Fibroblast of villous mesenchyme (primary cell): ENCODE measurements around the gene DLG1. TPM values are rescaled to one million over a fixed set of nuclear protein-coding genes. Genes with fewer than 3 reads are reported as not detected.
A peak's percentile ranks its signal among the peaks of the same experiment; 100 is the strongest.

Source experiments
- DNase-seq: peaks from one replicate; pipeline ENCODE4 v3.0.0-alpha.2; 2010; ENCODE audit warnings: low read depth
- H3K4me3 ChIP-seq: 2 replicates; pipeline ENCODE4 v1.5.1; 2011; ENCODE audit warnings: low read depth, mild to moderate bottlenecking, low read length
- CTCF ChIP-seq: IDR thresholded peaks from 2 replicates; pipeline ENCODE4 v1.5.1; 2012; ENCODE audit warnings: low read depth, mild to moderate bottlenecking, low read length; ENCODE audit not compliant: insufficient read depth
- total RNA-seq: library from RNA; depleted of rRNA; stranded (reverse); fragments of >200 nt; gene quantifications from 2 replicates; pipeline ENCODE4 v1.2.3, GENCODE V29; 2012

Gene DLG1
- total RNA-seq: 51.9 and 87.7 TPM in 2 replicates

DNA sequence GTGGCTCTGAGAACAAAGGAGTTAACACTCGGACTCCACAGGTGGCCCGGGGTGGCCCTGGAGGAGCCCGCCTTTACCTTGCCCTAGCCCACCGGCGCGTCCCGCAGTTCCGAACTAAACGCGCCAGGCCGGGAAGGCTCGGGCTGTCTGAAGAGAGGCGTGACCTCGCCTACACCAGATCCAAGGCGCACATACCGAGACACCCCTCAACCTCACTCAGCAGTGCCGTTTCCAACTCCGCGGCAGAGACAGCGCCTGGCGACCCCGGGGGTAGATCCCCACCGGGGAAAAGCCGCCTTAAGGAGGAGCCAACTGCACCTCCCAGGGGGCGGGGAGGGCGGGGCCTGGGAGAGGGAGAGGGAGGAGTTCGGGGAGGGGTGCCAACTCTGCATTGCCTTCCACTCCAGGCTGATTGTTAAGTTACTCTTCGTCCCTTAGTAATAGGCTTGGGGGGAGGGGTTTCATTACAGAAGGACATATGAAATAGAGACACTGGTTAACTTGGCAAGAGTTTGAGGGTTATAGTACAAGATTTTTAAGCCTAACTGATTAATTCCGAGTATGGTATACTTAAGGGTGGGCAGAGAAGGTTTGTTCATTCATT lies at the start of gene DLG1:
TSS of gene DLG1 (minus strand) at position 272 of the 604 bp plus-strand sequence. CDS start 1,408 bp downstream, outside the sequence.
- DNase-seq: peak; percentile 90
- no peak for TF ChIP-seq CTCF

DNA sequence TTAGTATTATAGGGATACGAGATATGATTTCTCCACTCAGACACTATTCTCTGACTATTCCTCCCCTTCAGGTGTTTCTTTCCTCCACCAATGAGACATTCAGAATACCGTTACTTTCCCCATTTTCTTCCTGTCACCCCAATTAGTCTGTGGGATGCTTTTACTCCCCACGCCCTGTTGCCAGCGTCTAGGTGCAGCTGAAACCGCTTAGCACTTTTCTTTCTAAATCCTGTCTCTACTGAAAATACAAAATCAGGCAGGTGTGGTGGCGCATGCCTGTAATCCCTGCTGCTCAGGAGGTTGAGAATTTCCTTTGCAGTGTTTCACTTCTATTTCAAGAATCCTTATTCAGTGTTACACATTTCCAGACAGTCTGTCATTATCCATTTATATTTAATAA lies 49.6 kb upstream of the DLG1 start:
- H3K4me3 ChIP-seq: no peak overlapping the region
- no peak for DNase-seq
- TF ChIP-seq CTCF: no peak

More for the DNA sequence above, at the start of gene DLG1:
- peak within 1 kb of the TSS; percentile 82 for H3K4me3 ChIP-seq

- TF ChIP-seq CTCF: no peak
- no peak overlapping the region for H3K4me3 ChIP-seq
- peak; percentile 82 for DNase-seq
These were observed 47.0 kb upstream of the DLG1 start for GRCh38 chr3:197345390-197345789.

GRCh38 chr3:197344582-197345318 lies 46.3 kb upstream of the DLG1 start:
- no peak for TF ChIP-seq CTCF
- H3K4me3 ChIP-seq: no peak overlapping the region
- no peak for DNase-seq

- H3K4me3 ChIP-seq: no peak overlapping the region
- peak; percentile 53 for DNase-seq
- TF ChIP-seq CTCF: no peak
These were observed 45.4 kb upstream of the DLG1 start for GRCh38 chr3:197343656-197344408.

- DNase-seq: no peak
- no peak for TF ChIP-seq CTCF
- H3K4me3 ChIP-seq: no peak overlapping the region
These were observed 44.7 kb upstream of the DLG1 start for GRCh38 chr3:197343111-197343510.
